GM21381 (cell line): ENCODE data around the gene CPED1.
"Not testable (repeated sequence)": the region's sequence is repeated elsewhere in the genome, so short reads cannot be mapped to it uniquely, and the experiment has no call there.

Experiments
- ATAC-seq: cut with Tn5 transposase; IDR thresholded peaks from one replicate; pipeline ENCODE4 v1.9.1; 2021; ENCODE audit warnings: mild to moderate bottlenecking, moderate library complexity; ENCODE audit not compliant: unreplicated experiment

CPED1 gene

DNA sequence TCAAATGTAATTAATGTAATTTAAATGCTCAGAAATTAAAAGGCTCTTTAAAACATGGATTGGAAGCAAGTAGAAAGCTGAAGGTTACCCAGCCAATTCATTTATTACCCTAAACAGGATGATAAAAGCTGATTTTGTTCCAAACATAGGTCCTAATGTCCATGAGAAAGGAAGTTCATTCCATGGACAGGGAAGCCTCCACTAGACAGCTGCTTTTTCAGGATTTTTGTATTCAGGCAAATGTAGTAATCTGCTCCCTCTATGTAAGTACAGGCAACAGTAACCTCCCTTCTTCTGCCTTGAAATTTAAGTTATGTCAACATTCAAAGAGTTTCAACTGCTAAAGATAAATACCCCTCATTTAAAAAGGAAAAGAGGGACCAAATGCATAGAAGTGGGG, 217.3 kb downstream of the CPED1 start:
- ATAC-seq = no peak

DNA sequence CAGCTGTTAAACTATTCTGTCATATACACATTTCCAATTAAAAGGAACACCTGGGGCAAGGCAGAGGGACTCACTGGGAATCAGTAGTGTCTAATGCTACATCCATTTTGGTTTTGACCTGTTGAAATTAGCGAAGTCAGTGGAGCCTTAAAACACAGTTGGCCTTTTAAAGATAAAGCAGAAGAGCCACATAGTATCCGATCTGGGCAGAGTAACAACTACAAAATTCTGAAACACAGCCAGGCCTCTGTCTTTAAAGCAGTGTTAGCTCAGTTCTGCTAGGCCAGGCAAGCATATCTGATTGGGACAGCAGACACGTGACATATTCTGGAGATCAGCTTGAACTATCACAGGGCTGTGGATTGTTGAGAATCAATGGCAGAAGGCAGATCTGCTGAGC, 222.7 kb downstream of the CPED1 start:
- ATAC-seq = no peak

DNA sequence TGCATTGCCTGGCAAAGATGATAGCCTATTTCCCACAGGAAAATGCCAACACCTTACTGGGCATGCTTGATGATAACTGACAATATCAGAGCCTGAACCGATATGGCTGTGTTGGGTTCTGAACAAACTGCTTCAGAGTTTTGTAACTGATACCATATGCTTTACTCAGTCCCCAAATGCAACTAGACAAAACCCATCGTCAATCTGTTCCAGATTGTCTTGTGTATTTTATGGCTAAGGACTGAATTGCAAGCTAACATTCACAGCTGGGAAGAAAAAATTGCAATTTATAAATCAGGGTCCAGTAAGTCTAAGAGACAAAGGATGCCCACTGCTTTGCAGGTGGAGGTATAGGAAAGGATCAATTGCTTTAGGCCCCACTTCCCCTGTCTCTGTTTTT, 223.5 kb downstream of the CPED1 start:
- no peak for ATAC-seq

DNA sequence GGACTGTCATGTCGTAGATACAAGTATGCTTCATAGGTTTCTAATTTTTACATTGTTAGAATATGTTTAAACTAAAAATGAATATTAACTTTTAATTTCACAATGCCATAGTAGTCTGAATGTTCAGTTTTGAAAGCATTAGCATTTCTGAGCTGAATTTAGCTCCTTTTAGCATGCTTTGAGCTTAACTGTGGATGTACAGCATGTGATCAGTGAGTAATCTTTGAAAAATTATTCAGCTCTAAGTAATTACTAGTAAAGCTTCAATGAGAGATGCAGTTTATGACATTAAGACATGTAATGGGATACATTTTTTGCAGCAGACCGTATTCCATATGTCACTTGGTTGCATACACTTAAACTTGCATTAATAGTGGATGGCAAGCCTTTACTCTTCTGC, 226.1 kb downstream of the CPED1 start:
- ATAC-seq = no peak

DNA sequence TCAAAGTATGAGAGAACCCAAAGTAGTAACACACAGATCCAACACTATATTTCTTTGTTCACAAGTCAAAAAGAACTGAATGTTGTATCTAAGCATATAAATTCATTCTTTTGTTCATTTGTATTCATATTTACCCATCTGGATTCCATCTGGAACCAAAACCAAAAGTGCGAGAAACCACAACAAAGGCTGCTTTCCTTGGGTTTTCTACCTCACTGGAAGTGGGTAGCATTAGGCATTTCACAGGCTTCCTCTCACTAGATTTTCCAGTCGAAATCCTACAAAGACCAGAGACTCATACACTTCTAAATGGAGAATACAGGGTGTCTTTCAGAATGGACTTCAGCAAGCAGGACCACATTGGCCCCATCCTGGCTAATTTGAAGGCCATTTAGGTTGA, 230.5 kb downstream of the CPED1 start:
- ATAC-seq = no peak

DNA sequence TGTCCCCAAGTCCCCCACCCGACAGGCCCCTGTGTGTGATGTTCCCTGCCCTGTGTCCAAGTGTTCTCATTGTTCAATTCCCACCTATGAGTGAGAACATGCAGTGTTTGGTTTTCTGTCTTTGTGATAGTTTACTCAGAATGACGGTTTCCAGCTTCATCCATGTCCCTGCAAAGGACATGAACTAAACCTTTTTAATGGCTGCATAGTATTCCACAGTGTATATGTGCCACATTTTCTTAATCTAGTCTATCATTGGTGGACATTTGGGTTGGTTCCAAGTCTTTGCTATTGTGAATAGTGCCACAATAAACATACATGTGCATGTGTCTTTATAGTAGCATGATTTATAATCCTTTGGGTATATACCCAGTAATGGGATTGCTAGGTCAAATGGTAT, 232.6 kb downstream of the CPED1 start:
- not testable (repeated sequence) for ATAC-seq

DNA sequence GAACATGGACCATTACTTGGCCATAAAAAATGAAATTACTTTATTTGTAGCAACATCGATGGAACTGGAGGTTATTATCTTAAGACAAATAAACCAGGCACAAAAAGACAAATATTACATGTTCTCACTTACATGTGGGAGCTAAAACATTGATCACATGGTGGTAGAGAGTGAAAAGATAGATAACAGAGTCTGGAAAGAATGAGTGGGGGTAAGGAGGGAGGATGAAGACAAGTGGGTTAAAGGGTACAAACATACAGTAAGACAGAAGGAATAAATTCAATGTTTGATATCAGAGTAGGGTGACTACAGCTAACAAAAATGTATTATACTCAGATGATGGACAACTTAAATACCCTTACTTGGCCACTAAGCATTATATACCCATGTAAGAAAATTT, 240.3 kb downstream of the CPED1 start:
- ATAC-seq = no peak

DNA sequence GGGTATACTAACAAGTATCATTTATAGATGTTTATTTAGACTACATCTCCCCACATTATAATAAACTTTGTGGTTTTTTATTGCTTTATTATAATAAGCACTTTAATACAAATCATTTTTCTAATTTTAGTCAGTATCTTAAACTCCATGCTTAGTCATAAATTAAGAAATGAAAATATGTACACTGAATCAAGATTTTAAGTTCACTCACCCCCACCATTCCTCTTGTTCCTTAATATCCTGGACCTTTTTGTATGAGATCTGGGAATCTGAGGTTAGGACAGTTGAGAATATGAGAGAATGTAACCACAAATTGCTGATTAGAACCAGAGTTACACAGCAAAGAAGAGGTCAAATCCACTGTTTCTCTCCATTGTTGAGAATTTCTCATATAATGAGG, 246.7 kb downstream of the CPED1 start:
- ATAC-seq = no peak

DNA sequence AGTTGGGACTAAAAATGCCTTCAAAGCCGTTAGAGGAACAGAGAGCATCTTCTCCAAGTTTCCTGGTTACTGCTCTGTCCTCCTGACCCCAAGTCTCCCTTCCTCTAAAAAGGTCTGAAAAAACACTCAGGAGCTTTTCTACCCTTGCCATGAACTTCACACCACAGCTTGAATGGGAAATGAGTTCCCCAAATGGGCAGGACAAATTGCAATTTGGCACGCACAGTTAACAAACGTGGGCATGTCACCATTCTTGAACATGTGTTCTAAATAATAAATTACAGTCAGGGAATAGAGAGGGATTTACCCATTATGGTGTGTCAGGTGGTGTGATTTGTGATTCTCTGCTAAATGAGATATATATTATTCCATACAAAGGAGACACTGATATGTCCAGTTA, 249.1 kb downstream of the CPED1 start:
- no peak for ATAC-seq

DNA sequence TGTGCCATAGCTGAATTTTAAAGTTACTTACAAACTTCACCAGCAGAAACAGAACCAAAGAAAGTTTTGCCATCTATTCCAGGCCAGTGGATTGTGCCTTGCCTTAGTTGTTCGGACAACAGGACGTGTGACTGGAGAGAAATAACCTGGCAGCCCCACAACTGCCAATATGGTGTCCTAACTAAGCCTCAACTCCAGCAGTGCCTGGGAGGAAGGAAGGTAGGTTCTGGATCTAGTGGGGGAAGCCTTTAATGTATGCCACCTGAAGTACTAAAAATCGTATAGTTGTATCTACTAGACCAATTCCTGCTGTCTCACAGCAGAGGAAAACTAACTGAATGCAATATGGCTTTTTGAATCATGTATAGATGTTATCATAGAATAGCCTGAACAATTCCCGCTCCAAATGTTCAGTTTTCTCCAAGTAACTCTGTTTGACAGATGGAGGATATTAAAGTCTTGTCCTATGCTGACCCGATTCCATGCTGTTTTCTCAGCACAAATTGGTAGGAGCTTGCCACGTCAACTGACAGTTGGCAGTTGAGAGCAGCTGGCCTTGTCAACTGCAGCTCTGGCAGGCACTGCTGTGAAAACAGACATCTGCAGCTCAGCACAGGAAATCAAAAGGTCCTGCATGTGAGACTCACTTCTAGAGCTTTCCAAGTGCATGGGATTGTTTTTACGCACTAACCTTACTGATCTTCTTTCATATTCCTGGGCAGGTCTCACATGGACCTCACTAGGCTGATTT, 255.8 kb downstream of the CPED1 start:
- no peak for ATAC-seq

DNA sequence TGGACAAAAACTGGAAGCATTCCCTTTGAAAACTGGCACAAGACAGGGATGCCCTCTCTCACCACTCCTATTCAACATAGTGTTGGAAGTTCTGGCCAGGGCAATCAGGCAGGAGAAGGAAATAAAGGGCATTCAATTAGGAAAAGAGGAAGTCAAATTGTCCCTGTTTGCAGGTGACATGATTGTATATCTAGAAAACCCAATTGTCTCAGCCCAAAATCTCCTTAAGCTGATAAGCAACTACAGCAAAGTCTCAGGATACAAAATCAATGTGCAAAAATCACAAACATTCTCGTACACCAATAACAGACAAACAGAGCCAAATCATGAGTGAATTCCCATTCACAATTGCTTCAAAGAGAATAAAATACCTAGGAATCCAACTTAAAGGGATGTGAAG, 262.9 kb downstream of the CPED1 start:
- ATAC-seq = not testable (repeated sequence)

DNA sequence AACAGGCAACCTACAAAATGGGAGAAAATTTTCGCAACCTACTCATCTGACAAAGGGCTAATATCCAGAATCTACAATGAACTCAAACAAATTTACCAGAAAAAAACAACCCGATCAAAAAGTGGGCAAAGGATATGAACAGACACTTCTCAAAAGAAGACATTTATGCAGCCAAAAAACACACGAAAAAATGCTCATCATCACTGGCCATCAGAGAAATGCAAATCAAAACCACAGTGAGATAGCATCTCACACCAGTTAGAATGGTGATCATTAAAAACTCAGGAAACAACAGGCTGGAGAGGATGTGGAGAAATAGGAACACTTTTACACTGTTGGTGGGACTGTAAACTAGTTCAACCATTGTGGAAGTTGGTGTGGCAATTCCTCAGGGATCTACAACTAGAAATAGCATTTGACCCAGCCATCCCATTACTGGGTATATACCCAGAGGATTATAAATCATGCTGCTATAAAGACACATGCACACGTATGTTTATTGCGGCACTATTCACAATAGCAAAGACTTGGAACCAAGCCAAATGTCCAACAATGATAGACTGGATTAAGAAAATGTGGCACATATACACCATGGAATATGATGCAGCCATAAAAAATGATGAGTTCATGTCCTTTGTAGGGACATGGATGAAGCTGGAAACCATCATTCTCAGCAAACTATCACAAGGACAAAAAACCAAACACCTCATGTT, 264.2 kb downstream of the CPED1 start:
- not testable (repeated sequence) for ATAC-seq

DNA sequence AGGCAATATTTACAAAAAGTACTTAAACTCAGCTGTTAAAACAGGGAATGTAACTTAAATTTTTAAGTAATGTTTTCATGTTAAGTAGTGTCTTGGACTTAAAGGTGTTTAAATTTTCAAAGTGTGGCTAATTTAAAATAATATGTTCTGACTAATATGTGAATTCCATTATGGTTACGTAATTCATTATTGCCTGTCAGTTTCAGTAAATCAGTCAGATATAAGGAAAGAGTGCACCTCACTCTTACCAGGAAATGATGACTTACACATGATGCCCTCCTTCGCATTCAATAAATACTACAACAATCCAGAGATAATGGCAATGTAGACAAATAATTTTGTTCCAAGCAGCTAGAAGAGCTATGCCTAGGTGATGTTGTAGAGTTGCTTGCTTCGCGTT, 271.3 kb downstream of the CPED1 start:
- no peak for ATAC-seq

DNA sequence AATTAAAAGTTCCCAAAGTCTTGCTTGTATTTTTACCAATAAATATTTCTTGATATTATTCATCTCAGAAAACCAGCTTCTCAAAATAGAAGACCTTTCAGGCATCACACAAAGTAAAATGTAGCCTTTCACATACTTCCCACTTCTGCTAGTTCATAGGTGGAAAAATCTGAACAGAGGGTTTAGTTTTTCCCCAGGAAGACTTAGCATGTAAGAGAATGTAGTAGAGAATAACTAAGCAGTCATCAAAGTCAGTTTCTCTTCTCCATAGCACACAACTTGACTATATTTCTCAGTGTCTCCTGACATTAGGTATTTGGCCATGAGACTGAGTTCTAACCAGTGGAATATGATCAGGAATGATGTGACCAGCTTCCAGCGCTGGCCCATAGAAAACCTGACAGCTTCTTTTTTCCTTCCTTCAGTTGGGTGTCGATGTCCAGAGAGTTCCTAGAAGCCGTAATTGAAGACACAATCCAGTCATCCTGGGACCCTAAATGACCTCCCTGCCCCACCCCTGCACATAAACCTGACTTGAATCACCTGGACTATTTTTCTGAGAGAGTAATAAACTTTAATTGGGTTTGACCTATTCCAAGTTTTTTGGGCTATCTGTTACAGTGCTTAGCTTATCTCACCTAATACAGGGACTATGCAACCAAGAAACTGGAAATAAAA, 272.8 kb downstream of the CPED1 start:
- ATAC-seq = no peak

DNA sequence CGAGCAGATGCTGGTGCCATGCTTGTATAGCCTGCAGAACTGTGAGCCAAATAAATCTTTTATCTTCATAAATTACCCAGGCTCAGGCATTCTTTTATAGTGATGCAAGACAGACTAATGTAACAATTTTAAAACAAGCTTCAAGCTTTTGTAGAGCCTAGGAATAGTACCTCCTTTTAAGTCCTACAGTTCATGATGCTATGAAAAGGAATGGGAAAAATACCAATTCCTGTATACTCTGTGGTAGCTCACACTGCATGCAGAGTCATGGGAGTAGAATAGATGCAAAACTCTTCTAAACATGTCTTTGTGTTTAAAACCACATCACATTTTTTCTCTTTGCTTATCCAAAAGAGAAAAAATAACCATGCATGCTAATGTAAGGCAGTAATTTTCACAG, 273.7 kb downstream of the CPED1 start:
- ATAC-seq = no peak

DNA sequence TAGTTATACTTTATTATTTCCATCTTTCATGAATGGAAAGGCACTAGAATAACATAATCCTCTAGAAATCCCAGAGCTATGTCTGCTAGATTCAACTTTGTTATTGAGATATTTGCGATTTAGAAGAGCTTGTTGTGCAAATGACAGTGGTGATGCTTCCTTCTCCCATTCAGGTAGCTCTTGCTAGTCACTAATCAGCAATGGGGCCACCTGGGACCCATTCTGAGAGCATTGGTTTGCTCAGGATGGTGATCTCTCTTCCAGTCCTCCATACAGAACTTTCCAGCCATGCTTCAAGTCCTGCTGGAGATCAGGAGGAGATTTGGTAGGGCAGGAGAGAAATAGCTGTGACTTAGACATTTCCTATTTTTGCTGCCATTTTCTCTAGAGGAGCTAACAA, 274.5 kb downstream of the CPED1 start:
- no peak for ATAC-seq

DNA sequence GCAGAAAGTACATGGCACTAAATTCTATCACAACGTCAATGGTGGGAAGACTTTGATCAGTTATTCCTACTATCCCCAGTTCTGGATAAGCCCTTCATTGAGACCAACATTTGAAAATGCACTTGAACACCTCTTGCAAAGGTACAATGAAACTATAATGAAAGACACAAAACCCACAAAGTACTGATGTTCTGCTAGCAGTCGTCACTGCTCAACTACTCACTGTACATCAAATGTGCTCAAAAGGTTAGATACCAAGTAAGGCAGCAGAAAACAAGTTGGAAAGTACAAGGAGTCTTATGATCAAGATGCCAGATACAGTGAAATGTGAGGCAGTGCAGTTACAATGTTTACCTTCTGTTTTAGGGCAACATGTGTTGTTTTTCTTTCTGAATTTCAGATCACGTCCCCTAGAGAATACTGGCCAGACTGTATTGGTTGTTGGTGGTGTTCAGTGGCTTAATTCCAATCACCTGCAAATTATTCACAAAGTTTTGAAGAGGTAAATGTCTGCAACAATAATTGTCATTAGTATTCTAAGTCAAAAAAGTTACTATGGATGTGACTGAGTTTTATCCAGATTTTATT, 277.9 kb downstream of the CPED1 start:
- no peak for ATAC-seq

DNA sequence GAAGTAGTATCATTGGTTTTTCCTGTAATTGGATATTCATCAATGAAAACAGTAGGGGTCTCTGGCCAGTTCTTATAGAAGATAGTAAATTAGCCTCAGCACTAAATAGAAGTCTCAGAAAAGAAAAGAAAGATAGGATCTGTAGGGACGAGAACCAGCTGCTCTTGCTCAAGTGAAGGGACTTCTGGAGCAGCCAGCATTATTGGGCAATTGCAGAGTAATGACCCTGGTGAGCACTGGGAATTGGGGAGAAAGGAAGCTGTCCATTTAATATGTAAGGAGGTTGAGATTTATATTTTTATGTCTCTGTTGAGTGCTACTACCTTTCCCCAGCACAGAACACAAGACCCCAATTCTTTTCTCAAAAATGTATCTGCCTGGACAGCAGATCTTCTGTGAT, 279.1 kb downstream of the CPED1 start:
- ATAC-seq = no peak

DNA sequence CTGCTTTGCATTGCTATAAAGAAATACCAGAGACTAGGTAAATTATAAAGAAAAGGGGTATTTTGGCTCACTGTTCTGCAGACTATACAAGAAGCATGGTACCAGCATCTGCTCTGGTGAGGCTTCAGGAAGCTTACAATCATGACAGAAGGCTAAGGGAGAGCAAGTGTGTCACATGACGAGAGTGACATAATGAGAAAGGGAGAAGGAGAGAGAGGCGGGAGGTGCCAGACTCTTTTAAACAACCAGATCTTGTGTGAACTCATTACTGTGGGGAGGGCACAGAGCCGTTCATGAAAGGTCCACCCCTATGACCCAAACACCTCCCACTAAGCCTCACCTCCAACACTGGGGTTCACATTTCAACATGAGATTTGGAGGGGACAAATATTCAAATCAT, 281.3 kb downstream of the CPED1 start:
- ATAC-seq = no peak

DNA sequence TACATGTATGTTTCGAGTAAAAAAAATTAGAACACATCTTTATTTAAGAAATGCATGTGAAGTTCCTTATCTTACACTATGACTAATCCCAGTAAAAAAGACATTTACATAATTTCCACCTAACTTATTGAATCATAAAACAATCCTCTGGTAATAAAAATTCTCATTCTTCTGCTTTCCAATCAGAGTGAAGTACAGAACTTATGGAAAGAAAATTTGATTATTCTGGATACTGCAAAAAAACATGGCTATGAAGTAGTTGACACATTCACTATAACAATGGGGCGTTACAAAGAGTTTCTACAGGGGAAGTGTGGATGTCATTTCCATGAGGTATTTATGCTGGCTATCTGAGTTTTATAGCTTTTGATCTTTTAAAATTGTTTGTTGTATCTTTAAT, 282.6 kb downstream of the CPED1 start:
- no peak for ATAC-seq

DNA sequence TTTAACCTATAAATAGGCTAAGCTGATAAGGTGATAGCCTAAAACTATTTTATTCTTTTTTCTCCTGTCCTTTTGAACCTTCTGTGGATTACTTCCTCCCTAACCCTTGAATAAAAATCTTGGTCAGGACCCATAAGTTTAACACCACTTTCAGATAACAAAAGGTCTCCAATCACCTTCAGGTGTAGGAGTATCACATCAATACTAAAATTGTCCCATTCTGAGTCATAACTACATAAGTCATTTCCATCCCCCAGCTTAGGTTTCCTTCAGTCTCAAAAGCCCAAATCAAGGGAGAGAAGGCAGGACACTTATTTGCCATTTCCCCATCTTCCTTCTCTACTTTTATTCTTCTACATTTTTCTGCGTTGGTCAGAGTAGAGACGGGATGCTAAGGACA, 283.4 kb downstream of the CPED1 start:
- no peak for ATAC-seq

DNA sequence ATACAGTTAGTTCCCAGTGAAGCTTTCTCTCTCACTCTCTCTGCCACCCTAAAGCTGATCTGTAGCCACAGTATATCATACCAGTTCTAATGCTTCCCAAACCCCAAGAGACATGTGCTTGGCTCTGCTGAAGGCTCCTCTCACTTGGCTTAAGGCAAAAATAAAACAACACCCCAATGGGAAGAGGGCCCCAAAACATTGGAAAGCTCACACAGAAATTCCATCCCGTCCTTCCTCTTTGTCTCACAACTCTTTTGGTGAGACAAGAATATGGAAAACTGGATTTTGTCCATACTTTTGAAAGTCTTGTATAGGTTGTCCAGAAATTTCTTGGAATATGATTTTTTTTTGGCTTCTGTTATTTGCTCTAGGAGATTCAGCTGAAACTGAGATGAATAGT, 284.2 kb downstream of the CPED1 start:
- ATAC-seq = no peak
